GM23338 (cell line): ENCODE measurements around the gene HOXA9. TPM values are rescaled to one million over a fixed set of nuclear protein-coding genes. Genes with fewer than 3 reads are reported as not detected.

Experiments
- ATAC-seq: fragments of 200-7000 bp; cut with Tn5 transposase; 3 replicates; pipeline ENCODE4 v1.9.1; 2020
- DNase-seq: peaks from one replicate; pipeline ENCODE4 v3.0.0-alpha.2; 2015; ENCODE audit warnings: low spot score
- H2AFZ ChIP-seq: fragments of 200-600 bp; sonication (generic); 2 replicates; pipeline ENCODE4 v1.8.0; 2016; ENCODE audit warnings: antibody characterized with exemption, mild to moderate bottlenecking, moderate library complexity
- H3F3A ChIP-seq: fragments of 200-600 bp; sonication (generic); replicated peaks from 2 replicates; pipeline ENCODE4 v1.8.0; 2017; ENCODE audit warnings: antibody characterized with exemption, mixed run types, low read depth
- H3K27ac ChIP-seq: fragments of 200-600 bp; sonication (generic); 2 replicates; pipeline ENCODE4 v1.6.1; 2016; ENCODE audit warnings: low read depth
- H3K27me3 ChIP-seq: fragments of 200-600 bp; sonication (generic); 2 replicates; pipeline ENCODE4 v1.8.0; 2016; ENCODE audit warnings: mild to moderate bottlenecking, mixed run types, moderate library complexity; ENCODE audit not compliant: insufficient read depth
- H3K36me3 ChIP-seq: fragments of 200-600 bp; sonication (generic); 2 replicates; pipeline ENCODE4 v1.8.0; 2016; ENCODE audit warnings: mild to moderate bottlenecking; ENCODE audit not compliant: insufficient read depth
- H3K4me1 ChIP-seq: fragments of 200-600 bp; sonication (generic); 2 replicates; pipeline ENCODE4 v1.8.0; 2016; ENCODE audit warnings: mild to moderate bottlenecking, moderate library complexity; ENCODE audit not compliant: insufficient read depth
- H3K4me2 ChIP-seq: fragments of 200-600 bp; sonication (generic); 2 replicates; pipeline ENCODE4 v1.7.1; 2017; ENCODE audit warnings: mixed run types
- H3K4me3 ChIP-seq: fragments of 200-600 bp; sonication (generic); 2 replicates; pipeline ENCODE4 v1.6.1; 2016; ENCODE audit warnings: mixed run types
- H3K79me2 ChIP-seq: fragments of 200-600 bp; sonication (generic); replicated peaks from 2 replicates; pipeline ENCODE4 v1.8.0; 2017; ENCODE audit warnings: mild to moderate bottlenecking; ENCODE audit not compliant: insufficient read depth
- H3K9me2 ChIP-seq: fragments of 200-600 bp; sonication (generic); 2 replicates; pipeline ENCODE4 v1.8.0; 2017; ENCODE audit not compliant: insufficient read depth
- H4K20me1 ChIP-seq: fragments of 200-600 bp; sonication (generic); replicated peaks from 2 replicates; pipeline ENCODE4 v1.8.0; 2017; ENCODE audit warnings: mild to moderate bottlenecking; ENCODE audit not compliant: insufficient read depth
- H3K27ac Mint-ChIP-seq: 2 replicates; pipeline ENCODE4 v1.8.0; 2020; ENCODE audit warnings: inconsistent platforms, mild to moderate bottlenecking, moderate library complexity, mixed read lengths
- H3K27me3 Mint-ChIP-seq: 3 replicates; pipeline ENCODE4 v1.8.0; 2022; ENCODE audit warnings: low read depth, mild to moderate bottlenecking, moderate library complexity, mixed read lengths, inconsistent platforms; ENCODE audit not compliant: insufficient read depth, poor library complexity
- H3K36me3 Mint-ChIP-seq: 3 replicates; pipeline ENCODE4 v1.8.0; 2021; ENCODE audit warnings: low read depth, mild to moderate bottlenecking, inconsistent platforms, moderate library complexity, mixed read lengths
- H3K4me1 Mint-ChIP-seq: 3 replicates; pipeline ENCODE4 v1.8.0; 2020; ENCODE audit warnings: mild to moderate bottlenecking, inconsistent platforms, mixed read lengths
- H3K4me3 Mint-ChIP-seq: 3 replicates; pipeline ENCODE4 v1.8.0; 2021; ENCODE audit warnings: moderate library complexity, mild to moderate bottlenecking, inconsistent platforms, mixed read lengths
- H3K9me3 Mint-ChIP-seq: 3 replicates; pipeline ENCODE4 v1.8.0; 2020; ENCODE audit warnings: moderate library complexity, mild to moderate bottlenecking, inconsistent platforms, mixed read lengths
- CTCF ChIP-seq, 2 experiments: fragments of 200-600 bp in 1 of 2; sonication (generic) in 1 of 2; conservative IDR thresholded peaks; 2 replicates each; pipeline versions ENCODE4 v1.5.1 to v1.6.1; 2016 to 2017; ENCODE audit warnings: antibody characterized with exemption in 2 of 2, low read depth in 2 of 2, mild to moderate bottlenecking in 2 of 2, moderate library complexity in 1 of 2
- ETS1 ChIP-seq: IDR thresholded peaks from 2 replicates; pipeline ENCODE4 v1.6.1; 2016; ENCODE audit warnings: antibody characterized with exemption
- EZH2 ChIP-seq: fragments of 200-600 bp; sonication (generic); IDR thresholded peaks from one replicate; pipeline ENCODE4 v1.8.0; 2017; ENCODE audit warnings: antibody characterized with exemption, mild to moderate bottlenecking, low read depth; ENCODE audit not compliant: unreplicated experiment
- EZH2phosphoT487 ChIP-seq: fragments of 200-600 bp; sonication (generic); IDR thresholded peaks from one replicate; pipeline ENCODE4 v1.8.1; 2018; ENCODE audit warnings: antibody characterized with exemption; ENCODE audit not compliant: unreplicated experiment
- JUNB ChIP-seq: IDR thresholded peaks from one replicate; pipeline ENCODE4 v1.6.1; 2016; ENCODE audit warnings: antibody characterized with exemption; ENCODE audit not compliant: unreplicated experiment
- NANOG ChIP-seq: IDR thresholded peaks from 2 replicates; pipeline ENCODE4 v1.6.1; 2016; ENCODE audit warnings: antibody characterized with exemption, borderline replicate concordance
- POLR2AphosphoS5 ChIP-seq: IDR thresholded peaks from 2 replicates; pipeline ENCODE4 v1.6.1; 2016; ENCODE audit warnings: antibody characterized with exemption, low read depth
- STAT1 ChIP-seq: IDR thresholded peaks from one replicate; pipeline ENCODE4 v1.6.1; 2016; ENCODE audit warnings: antibody characterized with exemption; ENCODE audit not compliant: unreplicated experiment
- ZNF114 ChIP-seq: fragments of 250-450 bp; sonication (Bioruptor Pico); IDR thresholded peaks from 2 replicates; pipeline ENCODE4 v1.5.0; 2020; ENCODE audit warnings: mild to moderate bottlenecking, moderate library complexity
- ZNF331 ChIP-seq: fragments of 250-450 bp; sonication (Bioruptor Pico); IDR thresholded peaks from 2 replicates; pipeline ENCODE4 v1.5.0; 2020; ENCODE audit warnings: low read depth, mild to moderate bottlenecking, moderate library complexity
- polyA plus RNA-seq: library from polyadenylated mRNA; unstranded; fragments of >200 nt; fragmentation: Nextera tagmentation; extraction: Ambion mirVana; gene quantifications from 2 replicates; pipeline ENCODE4 v1.2.1, GENCODE V29; 2016
- total RNA-seq: library from RNA; depleted of rRNA; stranded (reverse); fragments of >200 nt; shearing (Covaris generic); gene quantifications from 2 replicates; pipeline ENCODE4 v1.2.3, GENCODE V29; 2014
- TF ChIP-seq, protein P1 (sequence below): IDR thresholded peaks from one replicate; pipeline ENCODE4 v1.6.1; 2018; ENCODE audit warnings: antibody characterized with exemption; ENCODE audit not compliant: unreplicated experiment

HOXA9 gene
- total and polyA plus RNA-seq, 2 experiments from 2014 or later: not detected

GRCh38 chr7:27131390-27131819 is 33.9 kb downstream of the HOXA9 start:
- H3K36me3 ChIP-seq: no peaks in the 10 kb centered on the region
- ATAC-seq (no peak), DNase-seq (no peak)
- Mint-ChIP-seq H3K9me3 (no peaks in the 10 kb centered on the region; the same call in 2 of the 3 replicates), H3K27me3 (peaks cover 96% of the 10 kb centered on the region), H3K4me1 (no peaks in the 10 kb centered on the region; the same call in 2 of the 3 replicates), H3K4me3 (peak overlapping the region; percentile 53), H3K27ac (no peak overlapping the region), H3K36me3 (no peaks in the 10 kb centered on the region)
- peak overlapping the region; percentile 62 for H3K4me3 ChIP-seq
- no peak overlapping the region for H3K27ac ChIP-seq
- peaks cover 100% of the 10 kb centered on the region for H3K27me3 ChIP-seq
- H3K9me2 ChIP-seq: no peaks in the 10 kb centered on the region
- H3K79me2 ChIP-seq: no peaks in the 10 kb centered on the region
- peaks cover 7% of the 10 kb centered on the region; the same call in 1 of the 2 replicates for H3K4me1 ChIP-seq
- H3F3A ChIP-seq: peaks cover 54% of the 10 kb centered on the region
- peaks cover 65% of the 10 kb centered on the region for H4K20me1 ChIP-seq
- peak; percentile 6 for TF ChIP-seq EZH2phosphoT487
- peak; percentile 87 for TF ChIP-seq EZH2
- no peak for TF ChIP-seq STAT1
- H3K4me2 ChIP-seq: peak overlapping the region; percentile 84
- H2AFZ ChIP-seq: peak overlapping the region; percentile 56; the same call in 1 of the 2 replicates

GRCh38 chr7:27130540-27131389 is 34.6 kb downstream of the HOXA9 start, which contains the start of gene HOXA4:
Gene HOXA4, minus strand, starts transcription at chr7:27130757. Its CDS starts 24 bp downstream, at chr7:27130733.
- Mint-ChIP-seq H3K9me3 (no peaks in the 10 kb centered on the region; the same call in 2 of the 3 replicates), H3K4me1 (no peaks in the 10 kb centered on the region; the same call in 2 of the 3 replicates), H3K36me3 (no peaks in the 10 kb centered on the region), H3K27ac (no peak within 1 kb of the TSS), H3K4me3 (peak within 1 kb of the TSS; percentile 53), H3K27me3 (peaks cover 96% of the 10 kb centered on the region)
- Histone ChIP-seq H3K4me3 (peak within 1 kb of the TSS; percentile 62), H3K27ac (no peak within 1 kb of the TSS), H3K79me2 (no peaks in the 10 kb centered on the region), H3F3A (peaks cover 55% of the 10 kb centered on the region), H3K9me2 (no peaks in the 10 kb centered on the region), H3K36me3 (no peaks in the 10 kb centered on the region), H3K4me2 (peak within 1 kb of the TSS; percentile 84), H2AFZ (peak within 1 kb of the TSS; percentile 56; the same call in 1 of the 2 replicates), H4K20me1 (peaks cover 71% of the 10 kb centered on the region), H3K4me1 (peaks cover 11% of the 10 kb centered on the region; the same call in 1 of the 2 replicates), H3K27me3 (peaks cover 100% of the 10 kb centered on the region)
- ATAC-seq (peak; percentile 83), DNase-seq (peak; percentile 89)
- no peak for TF ChIP-seq JUNB
- no peak for TF ChIP-seq ZNF331 (CRISPR knock-in tag)
- no peak for TF ChIP-seq STAT1
- no peak for TF ChIP-seq ZNF114 (CRISPR knock-in tag)
- TF ChIP-seq, protein P1, sequence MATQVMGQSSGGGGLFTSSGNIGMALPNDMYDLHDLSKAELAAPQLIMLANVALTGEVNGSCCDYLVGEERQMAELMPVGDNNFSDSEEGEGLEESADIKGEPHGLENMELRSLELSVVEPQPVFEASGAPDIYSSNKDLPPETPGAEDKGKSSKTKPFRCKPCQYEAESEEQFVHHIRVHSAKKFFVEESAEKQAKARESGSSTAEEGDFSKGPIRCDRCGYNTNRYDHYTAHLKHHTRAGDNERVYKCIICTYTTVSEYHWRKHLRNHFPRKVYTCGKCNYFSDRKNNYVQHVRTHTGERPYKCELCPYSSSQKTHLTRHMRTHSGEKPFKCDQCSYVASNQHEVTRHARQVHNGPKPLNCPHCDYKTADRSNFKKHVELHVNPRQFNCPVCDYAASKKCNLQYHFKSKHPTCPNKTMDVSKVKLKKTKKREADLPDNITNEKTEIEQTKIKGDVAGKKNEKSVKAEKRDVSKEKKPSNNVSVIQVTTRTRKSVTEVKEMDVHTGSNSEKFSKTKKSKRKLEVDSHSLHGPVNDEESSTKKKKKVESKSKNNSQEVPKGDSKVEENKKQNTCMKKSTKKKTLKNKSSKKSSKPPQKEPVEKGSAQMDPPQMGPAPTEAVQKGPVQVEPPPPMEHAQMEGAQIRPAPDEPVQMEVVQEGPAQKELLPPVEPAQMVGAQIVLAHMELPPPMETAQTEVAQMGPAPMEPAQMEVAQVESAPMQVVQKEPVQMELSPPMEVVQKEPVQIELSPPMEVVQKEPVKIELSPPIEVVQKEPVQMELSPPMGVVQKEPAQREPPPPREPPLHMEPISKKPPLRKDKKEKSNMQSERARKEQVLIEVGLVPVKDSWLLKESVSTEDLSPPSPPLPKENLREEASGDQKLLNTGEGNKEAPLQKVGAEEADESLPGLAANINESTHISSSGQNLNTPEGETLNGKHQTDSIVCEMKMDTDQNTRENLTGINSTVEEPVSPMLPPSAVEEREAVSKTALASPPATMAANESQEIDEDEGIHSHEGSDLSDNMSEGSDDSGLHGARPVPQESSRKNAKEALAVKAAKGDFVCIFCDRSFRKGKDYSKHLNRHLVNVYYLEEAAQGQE: no peak
- TF ChIP-seq CTCF (conservative IDR thresholded peaks at IDR 0.05; ENCODE audit: low read depth in 2 of 2): no peak
- TF ChIP-seq NANOG: no peak
- no peak for TF ChIP-seq POLR2AphosphoS5
- no peak for TF ChIP-seq ETS1
- peak; percentile 89 for TF ChIP-seq EZH2
- peak; percentile 84 for TF ChIP-seq EZH2phosphoT487
